Fibroblast of lung (primary cell): ENCODE measurements around the gene OR2V2.
"Not testable (repeated sequence)": the region's sequence is repeated elsewhere in the genome, so short reads cannot be mapped to it uniquely, and the experiment has no call there.

Source experiments
- CTCF ChIP-seq, 2 donors: IDR thresholded peaks in 1 of 2; conservative IDR thresholded peaks in 1 of 2; 1 replicate in 1 of 2; 2 replicates in 1 of 2; pipeline ENCODE4 v1.5.1; 2011 to 2012; ENCODE audit warnings: low read length in 2 of 2, control low read depth in 1 of 2, inconsistent platforms in 1 of 2, low read depth in 1 of 2, mild to moderate bottlenecking in 1 of 2
- EZH2 ChIP-seq: IDR thresholded peaks from 2 replicates; pipeline ENCODE4 v1.5.1; 2012; ENCODE audit warnings: low read length, control low read depth, mild to moderate bottlenecking; ENCODE audit errors: missing control alignments

GRCh38 chr5:181169459-181170236, 22.3 kb downstream of the OR2V2 start:
- not testable (repeated sequence) for TF ChIP-seq CTCF (conservative IDR thresholded peaks at IDR 0.05 in 1 of 2, IDR thresholded peaks at IDR 0.05 in 1 of 2; ENCODE audit: low read depth in 1 of 2, low read length in 2 of 2); EZH2
